ENCODE measurements around the gene CCSER1.
"Not testable (repeated sequence)": the region's sequence is repeated elsewhere in the genome, so short reads cannot be mapped to it uniquely, and the experiment has no call there.

The CCSER1 gene

DNA sequence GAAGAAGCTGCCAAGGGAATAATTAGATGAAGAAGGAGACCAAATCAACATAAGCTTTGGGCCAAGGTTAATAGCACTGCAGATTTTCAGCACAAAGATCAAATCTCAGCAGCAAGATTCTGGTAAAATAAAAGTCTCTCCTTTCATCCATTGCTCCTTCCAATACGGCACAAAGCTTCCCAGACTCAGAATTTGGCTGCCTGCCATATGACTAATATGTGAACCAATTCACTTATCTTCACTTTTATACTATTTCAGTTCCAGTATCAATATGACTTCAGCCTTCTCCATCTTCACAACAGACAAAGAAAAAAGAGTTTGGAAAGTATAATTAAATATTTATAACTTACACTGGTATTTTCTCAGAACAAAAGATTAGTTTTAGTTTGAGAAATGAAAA is 1198.3 kb downstream of the CCSER1 start:
- H3K4me3 ChIP-seq (ENCODE audit: low read depth, low read length): no peak overlapping the region
- TF ChIP-seq, protein P1, sequence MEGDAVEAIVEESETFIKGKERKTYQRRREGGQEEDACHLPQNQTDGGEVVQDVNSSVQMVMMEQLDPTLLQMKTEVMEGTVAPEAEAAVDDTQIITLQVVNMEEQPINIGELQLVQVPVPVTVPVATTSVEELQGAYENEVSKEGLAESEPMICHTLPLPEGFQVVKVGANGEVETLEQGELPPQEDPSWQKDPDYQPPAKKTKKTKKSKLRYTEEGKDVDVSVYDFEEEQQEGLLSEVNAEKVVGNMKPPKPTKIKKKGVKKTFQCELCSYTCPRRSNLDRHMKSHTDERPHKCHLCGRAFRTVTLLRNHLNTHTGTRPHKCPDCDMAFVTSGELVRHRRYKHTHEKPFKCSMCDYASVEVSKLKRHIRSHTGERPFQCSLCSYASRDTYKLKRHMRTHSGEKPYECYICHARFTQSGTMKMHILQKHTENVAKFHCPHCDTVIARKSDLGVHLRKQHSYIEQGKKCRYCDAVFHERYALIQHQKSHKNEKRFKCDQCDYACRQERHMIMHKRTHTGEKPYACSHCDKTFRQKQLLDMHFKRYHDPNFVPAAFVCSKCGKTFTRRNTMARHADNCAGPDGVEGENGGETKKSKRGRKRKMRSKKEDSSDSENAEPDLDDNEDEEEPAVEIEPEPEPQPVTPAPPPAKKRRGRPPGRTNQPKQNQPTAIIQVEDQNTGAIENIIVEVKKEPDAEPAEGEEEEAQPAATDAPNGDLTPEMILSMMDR (IDR thresholded peaks at IDR 0.05; ENCODE audit: borderline replicate concordance, insufficient read depth, low read depth, low read length): no peak

DNA sequence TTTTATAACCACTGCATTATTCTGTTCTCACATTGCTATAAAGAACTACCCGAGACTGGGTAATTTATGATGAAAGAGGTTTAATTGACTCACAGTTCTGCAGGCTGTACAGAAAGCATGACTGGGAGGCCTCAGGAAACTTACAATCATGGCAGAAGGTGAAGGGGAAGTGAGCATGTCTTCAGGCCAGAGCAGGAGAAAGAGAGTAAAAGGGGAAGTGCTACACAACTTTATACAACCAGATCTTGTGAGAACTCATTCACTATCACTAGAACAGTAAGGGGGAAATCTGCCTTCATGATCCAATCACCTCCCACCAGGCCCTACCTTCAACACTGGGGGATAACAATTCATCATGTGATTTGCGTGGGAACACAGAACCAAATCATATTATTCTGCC is 1199.0 kb downstream of the CCSER1 start:
- H3K4me3 ChIP-seq (ENCODE audit: low read depth, low read length): not testable (repeated sequence)

DNA sequence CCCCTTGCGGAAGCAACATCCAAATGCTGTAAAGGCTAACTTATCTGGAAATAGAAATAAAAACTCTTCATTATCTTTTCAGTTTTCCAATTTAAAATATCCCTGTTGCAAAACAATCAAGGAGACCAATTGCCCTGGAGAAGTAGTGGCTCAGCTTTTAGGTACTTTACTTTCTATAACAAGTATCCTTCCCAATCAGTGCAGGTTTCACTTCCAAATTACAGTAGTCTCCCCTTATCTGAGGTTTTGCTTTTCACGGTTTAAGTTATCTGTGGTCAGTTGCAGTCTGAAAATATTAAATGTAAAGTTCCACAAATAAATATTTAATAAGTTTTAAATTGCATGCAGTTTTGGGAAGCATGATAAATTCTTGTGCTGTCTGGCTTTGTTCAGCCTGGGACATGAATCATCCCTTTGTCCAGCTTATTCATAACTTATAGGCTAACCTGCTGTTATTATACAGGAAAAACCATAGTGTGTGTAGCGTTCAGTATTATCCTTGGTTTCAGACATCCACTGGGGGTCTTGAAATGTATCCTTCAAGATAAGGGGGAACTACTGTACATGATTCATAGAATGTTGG is 1203.5 kb downstream of the CCSER1 start:
- H3K4me3 ChIP-seq (ENCODE audit: low read depth, low read length): no peak overlapping the region
- TF ChIP-seq, protein P1 (IDR thresholded peaks at IDR 0.05; ENCODE audit: borderline replicate concordance, insufficient read depth, low read depth, low read length): no peak

DNA sequence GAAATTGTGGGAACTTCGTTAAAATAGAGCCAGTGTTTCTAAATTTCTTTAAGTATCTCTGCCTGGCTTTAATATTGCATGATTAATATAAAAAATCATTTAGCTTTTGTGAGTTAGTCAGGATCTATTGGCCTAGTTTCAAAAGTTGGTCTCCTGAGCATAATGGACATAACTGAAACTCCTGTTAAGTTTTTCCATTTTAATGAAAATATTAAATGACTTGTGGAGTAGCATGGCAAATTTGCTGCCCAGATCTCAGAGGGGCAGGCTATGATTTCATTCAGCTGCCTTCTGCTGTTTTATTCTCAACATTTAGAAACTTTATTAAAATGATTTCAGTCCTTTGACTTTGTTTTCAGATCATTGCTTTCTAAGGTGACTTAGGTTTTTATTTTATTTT is 1213.6 kb downstream of the CCSER1 start:
- no peak overlapping the region for H3K4me3 ChIP-seq (ENCODE audit: low read depth, low read length)
- TF ChIP-seq, protein P1 (IDR thresholded peaks at IDR 0.05; ENCODE audit: borderline replicate concordance, insufficient read depth, low read depth, low read length): no peak

DNA sequence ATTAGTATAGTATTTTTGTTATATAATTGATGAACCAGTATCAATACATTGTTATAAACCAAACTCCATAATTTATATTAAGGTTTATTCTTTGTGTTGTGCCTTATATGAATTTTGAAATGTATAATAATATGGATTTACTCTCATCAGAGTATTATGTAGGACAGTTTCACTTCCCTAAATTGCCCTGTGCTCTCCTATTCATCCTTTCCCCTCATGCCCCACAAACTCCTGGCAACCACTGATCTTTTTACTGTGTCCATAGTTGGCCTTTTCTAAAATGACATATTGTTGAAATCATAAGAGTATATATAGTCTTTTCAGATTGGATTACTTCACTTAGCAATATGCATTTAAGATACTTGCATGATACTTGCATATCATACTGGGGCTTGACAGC is 1218.4 kb downstream of the CCSER1 start:
- TF ChIP-seq, protein P1 (IDR thresholded peaks at IDR 0.05; ENCODE audit: borderline replicate concordance, insufficient read depth, low read depth, low read length): no peak
- H3K4me3 ChIP-seq (ENCODE audit: low read depth, low read length): no peak overlapping the region

DNA sequence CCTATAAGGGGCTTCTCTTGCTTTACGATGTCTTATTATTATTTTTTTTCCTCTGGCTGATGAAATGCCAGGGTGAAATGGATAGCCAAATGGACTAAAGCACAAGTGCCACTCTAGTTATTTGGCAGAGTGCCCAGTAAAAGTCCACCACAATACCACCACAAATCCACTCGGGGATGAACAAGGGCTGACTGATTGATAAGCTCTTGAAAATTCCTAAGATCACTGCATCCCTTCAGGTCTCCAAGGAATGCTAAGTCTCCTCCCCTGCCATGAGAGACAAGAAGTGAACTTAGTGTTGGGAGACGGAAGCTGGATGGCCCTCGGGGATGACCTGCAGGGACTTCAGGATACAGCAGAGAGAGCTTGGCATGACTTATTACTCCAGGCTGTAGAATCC is 1229.3 kb downstream of the CCSER1 start:
- H3K4me3 ChIP-seq (ENCODE audit: low read depth, low read length): not testable (repeated sequence)

DNA sequence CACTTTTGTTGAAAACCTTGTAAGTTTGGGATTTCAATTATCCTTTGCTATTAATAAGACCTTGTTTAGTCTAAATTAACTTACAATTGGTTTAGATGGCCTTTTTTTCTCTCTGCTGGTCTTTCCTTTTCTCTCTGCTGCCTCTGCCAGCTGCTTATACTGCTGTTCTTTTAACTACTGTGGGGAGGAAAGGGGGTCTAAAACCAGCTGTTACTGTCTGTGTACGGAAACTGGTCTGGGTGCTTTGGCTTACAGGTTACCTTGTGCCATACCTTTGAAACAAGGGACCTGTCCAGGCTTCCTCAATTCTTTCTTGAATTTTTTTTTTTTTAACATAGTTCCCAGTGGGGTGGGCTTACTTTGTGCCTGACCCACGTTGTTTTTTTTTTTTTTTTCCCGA is 1230.8 kb downstream of the CCSER1 start:
- not testable (repeated sequence) for H3K4me3 ChIP-seq (ENCODE audit: low read depth, low read length)

DNA sequence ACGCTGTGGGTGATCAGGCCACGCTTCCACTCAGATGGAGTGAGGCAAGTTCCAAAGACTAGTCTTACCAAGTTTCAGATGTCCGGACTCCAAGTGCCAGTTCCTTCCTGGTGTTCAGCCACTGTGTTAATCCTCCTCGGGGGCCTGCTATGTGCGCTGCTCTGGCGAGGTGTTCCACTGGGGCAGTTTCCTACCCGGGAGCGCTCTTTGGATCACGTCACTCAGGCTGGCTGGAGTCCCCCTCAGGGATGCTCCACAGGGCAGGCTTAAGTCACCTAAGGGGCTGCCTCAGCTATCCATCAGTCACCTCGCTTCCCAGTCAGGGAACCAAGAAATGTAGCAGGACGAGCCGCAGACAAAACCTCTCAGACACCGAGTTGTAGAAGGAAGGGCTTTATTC is 1231.4 kb downstream of the CCSER1 start:
- not testable (repeated sequence) for H3K4me3 ChIP-seq (ENCODE audit: low read depth, low read length)

DNA sequence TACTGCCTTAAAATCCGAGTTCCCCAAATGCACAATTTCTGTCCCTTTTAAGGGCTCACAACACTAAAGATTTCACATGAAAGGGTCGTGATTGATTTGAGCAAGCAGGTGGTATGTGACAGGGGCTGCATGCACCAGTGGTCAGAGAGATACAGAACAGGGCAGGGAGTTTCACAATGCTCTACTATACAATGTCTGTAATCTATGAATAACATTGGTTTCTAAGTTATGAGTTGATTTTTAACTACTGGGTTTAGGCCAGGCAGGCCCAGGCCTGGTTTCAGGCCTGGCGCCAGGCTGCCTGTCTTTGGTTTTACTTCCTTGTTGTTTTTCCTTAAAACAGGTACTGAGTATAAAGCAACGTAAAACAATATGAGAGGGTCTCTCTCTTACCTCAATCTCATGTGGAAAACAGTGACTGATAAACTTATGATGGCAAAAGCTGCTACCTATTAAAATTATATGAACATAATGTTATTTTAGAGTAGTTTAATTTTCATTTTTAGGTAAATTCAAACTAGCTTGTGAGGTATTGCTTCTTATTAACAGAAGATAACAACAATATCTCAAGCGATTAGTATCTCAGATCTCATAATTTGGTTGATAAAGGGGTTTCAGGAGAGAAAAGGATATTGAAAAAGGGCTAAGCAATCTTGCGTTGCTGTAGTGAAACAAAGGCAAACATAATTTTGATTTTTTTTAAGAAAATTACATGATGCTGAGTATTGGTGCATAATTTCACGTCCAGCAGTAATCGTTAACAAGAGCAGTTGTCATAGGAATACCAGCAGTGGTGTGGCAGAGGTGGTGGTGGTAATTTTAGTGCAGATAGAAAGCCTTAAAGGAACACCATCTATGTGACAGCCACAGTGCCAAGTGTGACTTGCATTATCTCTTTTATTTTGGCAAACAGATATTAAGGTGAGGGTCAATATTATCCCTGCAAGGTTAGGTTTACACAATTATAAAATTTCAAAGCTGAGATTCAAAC is 1232.1 kb downstream of the CCSER1 start:
- no peak overlapping the region for H3K4me3 ChIP-seq (ENCODE audit: low read depth, low read length)
- TF ChIP-seq, protein P1 (IDR thresholded peaks at IDR 0.05; ENCODE audit: borderline replicate concordance, insufficient read depth, low read depth, low read length): no peak

All from GM12875 (cell line).